H1 (cell line): ENCODE data around the gene DEFB126. TPM values are rescaled to one million over a fixed set of nuclear protein-coding genes. Genes with fewer than 3 reads are reported as not detected.
"Not testable (repeated sequence)": the region's sequence is repeated elsewhere in the genome, so short reads cannot be mapped to it uniquely, and the experiment has no call there.

Experiments used
- CTCF ChIA-PET: fragments of 300-600 bp; sonication (Branson Sonifier 250); formaldehyde crosslinking; loops from one replicate; lab custom pipeline; 2021; ENCODE audit not compliant: partially characterized antibody; lab: Charles Lee
- POLR2A ChIA-PET: fragments of 300-600 bp; sonication (Branson Sonifier 250); formaldehyde crosslinking; loops from one replicate; lab custom pipeline; 2021; ENCODE audit warnings: inconsistent platforms; ENCODE audit not compliant: partially characterized antibody; lab: Charles Lee
- DNase-seq, 2 experiments: peaks; one replicate each; pipeline versions ENCODE4 v3.0.0 to v3.0.0-alpha.2; 2010 to 2022; ENCODE audit warnings: low spot score in 2 of 2, low read depth in 1 of 2, mixed read lengths in 1 of 2
- FAIRE-seq: peaks from 2 replicates; lab custom pipeline; 2011; peaks lifted over from hg19 to GRCh38; lab: Jason Lieb, UNC
- H2AFZ ChIP-seq: 2 replicates; pipeline ENCODE4 v1.8.1; 2012; ENCODE audit warnings: low read length, inconsistent platforms
- H2AK5ac ChIP-seq: 2 replicates; pipeline ENCODE4 v1.6.1; 2013; ENCODE audit warnings: low read depth, low read length
- H2BK120ac ChIP-seq: replicated peaks from 2 replicates; pipeline ENCODE3; 2013; ENCODE audit warnings: low read depth, low read length, inconsistent platforms
- H2BK12ac ChIP-seq: 2 replicates; pipeline ENCODE4 v1.6.1; 2013; ENCODE audit warnings: low read depth, low read length
- H2BK15ac ChIP-seq: 2 replicates; pipeline ENCODE4 v1.6.1; 2013; ENCODE audit warnings: low read length
- H2BK20ac ChIP-seq: 2 replicates; pipeline ENCODE4 v1.6.1; 2013; ENCODE audit warnings: low read length
- H2BK5ac ChIP-seq: 2 replicates; pipeline ENCODE4 v1.6.1; 2013; ENCODE audit warnings: low read depth, low read length
- H3K14ac ChIP-seq: 2 replicates; pipeline ENCODE4 v1.6.1; 2013; ENCODE audit warnings: inconsistent platforms; ENCODE audit not compliant: insufficient read length
- H3K18ac ChIP-seq: 2 replicates; pipeline ENCODE4 v1.6.1; 2013; ENCODE audit warnings: low read length; ENCODE audit errors: extremely low read depth
- H3K23ac ChIP-seq: 2 replicates; pipeline ENCODE4 v1.6.1; 2013; ENCODE audit warnings: inconsistent platforms; ENCODE audit not compliant: insufficient read length
- H3K23me2 ChIP-seq: 2 replicates; pipeline ENCODE4 v1.6.1; 2013; ENCODE audit warnings: low read depth, low read length
- H3K27ac ChIP-seq: 2 replicates; pipeline ENCODE4 v1.6.1; 2011; ENCODE audit warnings: low read depth, low read length, inconsistent platforms
- H3K27me3 ChIP-seq, 4 experiments: replicated peaks in 1 of 4; 1 replicate in 1 of 4; 2 replicates in 3 of 4; pipeline versions ENCODE4 v1.6.1 to v1.8.1; 2011 to 2013; ENCODE audit warnings: low read length in 3 of 4, mild to moderate bottlenecking in 3 of 4, inconsistent platforms in 2 of 4, mixed read lengths in 2 of 4, moderate library complexity in 1 of 4; ENCODE audit not compliant: control insufficient read depth in 3 of 4, insufficient read depth in 3 of 4; ENCODE audit errors: extremely low read depth in 1 of 4
- H3K36me3 ChIP-seq, 4 experiments: 2 replicates each; pipeline versions ENCODE4 v1.6.1 to v1.8.1; 2011 to 2013; ENCODE audit warnings: mild to moderate bottlenecking in 4 of 4, low read length in 3 of 4, moderate library complexity in 2 of 4, control low read depth in 1 of 4, inconsistent platforms in 1 of 4; ENCODE audit not compliant: insufficient read depth in 4 of 4, control insufficient read depth in 2 of 4
- H3K4ac ChIP-seq: replicated peaks from 2 replicates; pipeline ENCODE3; 2013; ENCODE audit warnings: low read length, low read depth, mixed read lengths, inconsistent platforms; ENCODE audit not compliant: insufficient read length
- H3K4me1 ChIP-seq, 4 experiments: replicated peaks in 1 of 4; 1 replicate in 1 of 4; 2 replicates in 3 of 4; pipeline versions ENCODE4 v1.6.1 to v1.8.1; 2011 to 2013; ENCODE audit warnings: low read length in 3 of 4, inconsistent platforms in 2 of 4, mixed read lengths in 1 of 4; ENCODE audit not compliant: insufficient read depth in 4 of 4, control insufficient read depth in 3 of 4
- H3K4me2 ChIP-seq, 2 experiments: 2 replicates each; pipeline versions ENCODE4 v1.6.1 to v1.8.1; 2011 to 2013; ENCODE audit warnings: low read depth in 2 of 2, low read length in 2 of 2, control low read depth in 1 of 2, inconsistent platforms in 1 of 2, mild to moderate bottlenecking in 1 of 2; ENCODE audit not compliant: insufficient read depth in 1 of 2
- H3K4me3 ChIP-seq, 4 experiments: fragments of 200-600, 300-600 bp in 1 of 4; sonication (generic), shearing (Covaris generic), sonication (Bioruptor Twin) in 1 of 4; 2 replicates each; pipeline versions ENCODE4 v1.5.1 to v1.8.1; 2011 to 2016; ENCODE audit warnings: low read length in 4 of 4, low read depth in 3 of 4, control low read depth in 2 of 4, inconsistent platforms in 2 of 4, mild to moderate bottlenecking in 2 of 4, mixed read lengths in 1 of 4, moderate library complexity in 1 of 4; ENCODE audit not compliant: insufficient read depth in 2 of 4; ENCODE audit errors: extremely low read depth in 1 of 4
- H3K56ac ChIP-seq: replicated peaks from 2 replicates; pipeline ENCODE3; 2013; ENCODE audit warnings: low read depth, mild to moderate bottlenecking, mixed read lengths, low read length, inconsistent platforms; ENCODE audit not compliant: insufficient read length
- H3K79me1 ChIP-seq: 2 replicates; pipeline ENCODE4 v1.6.1; 2013; ENCODE audit warnings: low read depth, low read length, control low read depth
- H3K79me2 ChIP-seq, 2 experiments: 2 replicates each; pipeline versions ENCODE4 v1.6.1 to v1.8.1; 2012 to 2013; ENCODE audit warnings: low read length in 2 of 2, mild to moderate bottlenecking in 2 of 2, inconsistent platforms in 1 of 2; ENCODE audit not compliant: insufficient read depth in 2 of 2, control insufficient read depth in 1 of 2
- H3K9ac ChIP-seq, 4 experiments: replicated peaks in 1 of 4; 1 replicate in 1 of 4; 2 replicates in 3 of 4; pipeline versions ENCODE4 v1.6.1 to v1.8.1; 2011 to 2013; ENCODE audit warnings: low read depth in 3 of 4, low read length in 3 of 4, control low read depth in 2 of 4, mild to moderate bottlenecking in 2 of 4, moderate library complexity in 2 of 4, inconsistent platforms in 1 of 4; ENCODE audit errors: extremely low read depth in 1 of 4
- H3K9me3 ChIP-seq, 2 experiments: 2 replicates each; pipeline versions ENCODE4 v1.6.1 to v1.8.1; 2012 to 2013; ENCODE audit warnings: mild to moderate bottlenecking in 2 of 2, moderate library complexity in 2 of 2, control low read depth in 1 of 2, inconsistent platforms in 1 of 2, low read depth in 1 of 2, low read length in 1 of 2, mixed read lengths in 1 of 2; ENCODE audit not compliant: insufficient read depth in 2 of 2
- H4K20me1 ChIP-seq, 2 experiments: replicated peaks in 1 of 2; 2 replicates each; pipeline versions ENCODE3 to v1.8.1; 2011 to 2013; ENCODE audit warnings: inconsistent platforms in 2 of 2, low read length in 2 of 2, mild to moderate bottlenecking in 1 of 2; ENCODE audit not compliant: insufficient read depth in 2 of 2, control insufficient read depth in 1 of 2
- H4K5ac ChIP-seq: 2 replicates; pipeline ENCODE4 v1.6.1; 2013; ENCODE audit warnings: low read length, low read depth, mixed read lengths, inconsistent platforms; ENCODE audit not compliant: insufficient read length
- H4K8ac ChIP-seq: 2 replicates; pipeline ENCODE4 v1.8.0; 2013; ENCODE audit warnings: mild to moderate bottlenecking, moderate library complexity, low read length, inconsistent platforms; ENCODE audit not compliant: insufficient read depth; ENCODE audit errors: extremely low read depth
- H4K91ac ChIP-seq: replicated peaks from 2 replicates; pipeline ENCODE3; 2013; ENCODE audit warnings: low read length, mixed read lengths, inconsistent platforms; ENCODE audit not compliant: insufficient read length
- EP300 ChIP-seq, 2 experiments: IDR thresholded peaks; 1 replicate in 1 of 2; 2 replicates in 1 of 2; pipeline ENCODE4 v1.6.1; 2011 to 2012; ENCODE audit warnings: low read depth in 2 of 2, low read length in 2 of 2, mild to moderate bottlenecking in 2 of 2, borderline replicate concordance in 1 of 2, inconsistent platforms in 1 of 2, moderate library complexity in 1 of 2
- HDAC6 ChIP-seq: IDR thresholded peaks from one replicate; pipeline ENCODE4 v1.7.1; 2012; ENCODE audit warnings: low read depth, mild to moderate bottlenecking, inconsistent platforms, low read length, moderate library complexity
- KDM1A ChIP-seq: fragments of 200-600, 300-600 bp; sonication (generic); IDR thresholded peaks from 2 replicates; pipeline ENCODE4 v1.7.1; 2016; ENCODE audit warnings: mild to moderate bottlenecking, low read length, borderline replicate concordance
- POU5F1 ChIP-seq: IDR thresholded peaks from 2 replicates; pipeline ENCODE4 v1.6.1; 2011; ENCODE audit warnings: low read depth, mild to moderate bottlenecking, low read length, moderate library complexity
- SP4 ChIP-seq: IDR thresholded peaks from 2 replicates; pipeline ENCODE4 v1.6.1; 2012; ENCODE audit warnings: low read length, inconsistent platforms
- SRF ChIP-seq: IDR thresholded peaks from 2 replicates; pipeline ENCODE4 v1.6.1; 2011; ENCODE audit warnings: mild to moderate bottlenecking, low read depth, low read length, moderate library complexity
- ZNF274 ChIP-seq: IDR thresholded peaks from 2 replicates; pipeline ENCODE4 v1.7.0; 2012; ENCODE audit warnings: low read length, borderline replicate concordance; ENCODE audit errors: extremely low read depth
- WGBS, 2 experiments: shearing (Covaris generic) in 1 of 2; methylation state at CpG; one replicate each; pipeline versions ENCODE4 v1.1.6 to v1.1.7; 2013 to 2015; ENCODE audit warnings: low lambda C conversion rate in 2 of 2, mixed read lengths in 2 of 2, inconsistent platforms in 1 of 2, low coverage in 1 of 2, missing lambda C conversion rate in 1 of 2; ENCODE audit not compliant: insufficient replicate concordance in 2 of 2, insufficient coverage in 1 of 2, insufficient read length in 1 of 2; ENCODE audit errors: extremely low coverage in 1 of 2, missing lambda C conversion rate in 1 of 2; 5-methylcytosine and 5-hydroxymethylcytosine counted together
- polyA plus RNA-seq, 7 experiments: library from polyadenylated mRNA; depleted of rRNA in 3 of 7; stranded (reverse) in 5 of 7; unstranded in 2 of 7; fragments of >200 nt in 5 of 7; fragments of 200-250 nt in 2 of 7; gene quantifications; 1 replicate in 5 of 7; 2 replicates in 1 of 7; 4 replicates in 1 of 7; pipeline versions ENCODE4 v1.2.1 to v1.2.3, GENCODE V29; 2011 to 2013; ENCODE audit warnings: missing spikeins in 2 of 7, mixed read lengths in 2 of 7
- total RNA-seq: library from RNA; stranded (reverse); fragmentation: NEBNext Ultra II Directional; extraction: Animal tissue kit (Norgen Biotek cat#: 25700); gene quantifications from 2 replicates; pipeline ENCODE4 v1.2.1, GENCODE V29; 2021

DEFB126 gene
- total and polyA plus RNA-seq, 2 of the 8 experiments (the other 6 are each of a cell fraction or from before 2014, with no cell fraction given): not detected

DNA sequence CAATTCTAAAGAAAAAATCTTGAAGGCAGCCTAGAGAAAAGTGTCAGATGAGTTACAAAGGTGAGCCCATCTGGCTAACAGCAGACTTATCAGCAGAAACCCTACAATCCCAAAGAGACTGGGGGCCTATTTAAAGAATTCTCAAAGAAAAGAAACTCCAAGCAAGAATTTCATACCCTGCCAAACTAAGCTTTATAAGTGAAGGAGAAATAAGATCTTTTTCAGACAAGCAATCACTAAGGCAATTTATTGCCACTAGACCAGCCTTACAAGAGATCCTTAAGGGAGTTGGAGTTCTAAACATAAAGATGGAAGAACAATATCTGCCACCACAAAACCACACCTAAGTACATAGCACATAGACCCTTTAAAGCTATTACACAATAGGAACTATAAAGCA lies 24.9 kb upstream of the DEFB126 start (continued):
- TF ChIP-seq EP300 (IDR thresholded peaks at IDR 0.05; ENCODE audit: borderline replicate concordance in 1 of 2, low read depth in 2 of 2, low read length in 2 of 2): no peak
- TF ChIP-seq POU5F1: no peak
- TF ChIP-seq ZNF274: no peak
- TF ChIP-seq SP4: no peak
- TF ChIP-seq KDM1A: no peak
- TF ChIP-seq SRF: no peak
- no peak for TF ChIP-seq HDAC6

- H4K5ac ChIP-seq, H3K4me2 ChIP-seq, H3K27ac ChIP-seq, H2BK15ac ChIP-seq, H3K23me2 ChIP-seq, H3K36me3 ChIP-seq, H3K23ac ChIP-seq, H3K14ac ChIP-seq, H3K79me1 ChIP-seq, H2AFZ ChIP-seq, H4K20me1 ChIP-seq, H3K56ac ChIP-seq, DNase-seq, H2BK12ac ChIP-seq, FAIRE-seq, H2BK20ac ChIP-seq, H3K9ac ChIP-seq, H3K4ac ChIP-seq, POLR2A ChIA-PET, H3K18ac ChIP-seq, CTCF ChIA-PET, H2BK120ac ChIP-seq, H2BK5ac ChIP-seq, H3K27me3 ChIP-seq, H3K4me3 ChIP-seq, H3K79me2 ChIP-seq, H3K4me1 ChIP-seq, H4K91ac ChIP-seq, H2AK5ac ChIP-seq: not testable (repeated sequence)
- peak overlapping the region; percentile 68; the same call in 1 of the 2 replicates for H4K8ac ChIP-seq
- H3K9me3 ChIP-seq: peaks cover 9 to 14% of the 10 kb centered on the region in 2 experiments
- 86% methylated on average over 23 of the region's 28 CpGs; no CpG with 5 or more reads in 1 of the 2 experiments for WGBS, 2 experiments
These were observed 12.5 kb upstream of the DEFB126 start for GRCh38 chr20:129786-130323.
